Suppressor macrophage treated with lipopolysaccharide for 4 hours (primary cell): ENCODE data around the gene BCL7B.
"Not testable (repeated sequence)": the region's sequence is repeated elsewhere in the genome, so short reads cannot be mapped to it uniquely, and the experiment has no call there.

ENCODE experiments used
- DNase-seq: peaks from one replicate; pipeline ENCODE4 v3.0.0-alpha.2; 2020

The BCL7B gene

GRCh38 chr7:73557397-73558257 lies at the start of gene BCL7B:
TSS of gene BCL7B (minus strand) at chr7:73557690. CDS start at chr7:73557578, 112 bp downstream.
- DNase-seq = peak; percentile 90

GRCh38 chr7:73605601-73606220 lies 48.2 kb upstream of the BCL7B start:
- DNase-seq = no peak

- peak; percentile 80 for DNase-seq
Observed at GRCh38 chr7:73602721-73603651, 45.5 kb upstream of the BCL7B start.

- DNase-seq = no peak
Observed at GRCh38 chr7:73599916-73600315, 42.4 kb upstream of the BCL7B start.

- DNase-seq = no peak
Observed at GRCh38 chr7:73599151-73599882, 41.8 kb upstream of the BCL7B start.

GRCh38 chr7:73597978-73598782 lies 40.7 kb upstream of the BCL7B start:
- no peak for DNase-seq

- no peak for DNase-seq
Observed at GRCh38 chr7:73596191-73597065, 38.9 kb upstream of the BCL7B start.

- DNase-seq = no peak
Observed at GRCh38 chr7:73595358-73595757, 37.9 kb upstream of the BCL7B start.

GRCh38 chr7:73593207-73594045 lies 35.9 kb upstream of the BCL7B start:
- no peak for DNase-seq

GRCh38 chr7:73586911-73587310 lies 29.4 kb upstream of the BCL7B start:
- no peak for DNase-seq

- DNase-seq = no peak
Observed at GRCh38 chr7:73585196-73585595, 27.7 kb upstream of the BCL7B start.

- no peak for DNase-seq
Observed at GRCh38 chr7:73582664-73583202, 25.2 kb upstream of the BCL7B start.

GRCh38 chr7:73581006-73581405 lies 23.5 kb upstream of the BCL7B start:
- DNase-seq = not testable (repeated sequence)

- DNase-seq = peak; percentile 100
Observed at GRCh38 chr7:73578342-73579128, 21.0 kb upstream of the BCL7B start, which contains the start of gene TBL2. TSS of gene TBL2 (minus strand) at chr7:73578579. CDS start at chr7:73578549, 30 bp downstream.

GRCh38 chr7:73577627-73578341 lies 20.3 kb upstream of the BCL7B start:
- DNase-seq = no peak

- no peak for DNase-seq
Observed at GRCh38 chr7:73573791-73574190, 16.3 kb upstream of the BCL7B start.

- no peak for DNase-seq
Observed at GRCh38 chr7:73573276-73573675, 15.8 kb upstream of the BCL7B start.

GRCh38 chr7:73572767-73573186 lies 15.3 kb upstream of the BCL7B start:
- DNase-seq = no peak
